ENCODE results near the gene PXDN.
"Not testable (repeated sequence)": the region's sequence is repeated elsewhere in the genome, so short reads cannot be mapped to it uniquely, and the experiment has no call there.

The PXDN gene

GRCh38 chr2:1727101-1727771, 17.1 kb downstream of the PXDN start:
- in situ Hi-C loops (cut with HindIII; ENCODE audit: low sequenced_read_pairs), result no loop called here

DNA sequence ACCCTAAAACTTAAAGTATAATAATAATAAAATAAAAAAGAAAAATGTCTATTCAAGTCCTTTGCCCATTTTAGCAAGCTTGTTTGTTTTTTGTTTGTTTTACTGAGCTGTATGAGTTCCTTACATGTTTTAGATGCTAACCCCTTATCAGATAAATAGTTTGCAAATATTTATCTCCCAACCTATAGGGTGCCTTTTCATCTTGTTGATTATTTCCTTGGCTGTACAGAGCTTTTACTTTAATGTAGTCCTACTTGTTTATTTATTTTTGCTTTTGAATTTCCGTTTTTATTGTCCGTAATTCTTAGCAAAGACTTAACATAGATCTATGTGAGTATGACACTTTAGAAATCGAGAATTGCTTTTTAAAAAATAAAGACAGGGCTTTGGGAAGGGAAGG, 17.8 kb downstream of the PXDN start:
- in situ Hi-C loops (cut with HindIII; ENCODE audit: low sequenced_read_pairs), result no loop called here

GRCh38 chr2:1724351-1724750, 20.0 kb downstream of the PXDN start:
- in situ Hi-C loops (cut with HindIII; ENCODE audit: low sequenced_read_pairs), result not testable (repeated sequence)

DNA sequence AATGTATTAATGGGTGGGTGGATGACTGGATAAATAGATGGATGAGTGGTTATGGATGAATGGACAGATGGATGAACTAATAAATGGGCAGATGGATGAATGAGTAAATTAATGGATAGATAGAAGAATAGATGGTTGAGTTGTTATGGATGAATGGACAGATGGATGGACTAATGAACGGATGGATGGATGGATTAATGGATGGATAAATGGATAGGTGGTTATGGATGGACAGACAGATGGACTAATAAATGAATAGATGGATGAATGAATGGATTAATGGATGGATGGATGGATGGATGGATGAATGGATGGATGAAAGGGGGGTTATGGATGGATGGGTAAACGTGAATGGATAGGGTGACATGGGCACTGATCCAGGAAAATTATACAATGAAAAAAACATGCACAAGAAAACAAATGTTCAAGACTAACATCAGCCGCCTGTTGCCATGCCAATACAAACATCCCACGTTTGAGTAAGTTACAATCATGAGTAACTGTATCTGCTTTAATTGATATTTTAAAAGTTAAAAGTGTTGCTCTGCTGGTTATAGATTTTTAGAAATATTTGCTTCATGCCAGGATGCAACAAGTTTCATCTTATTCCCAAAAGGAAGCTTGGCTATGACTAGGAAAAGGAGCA, 20.8 kb downstream of the PXDN start:
- in situ Hi-C loops (cut with HindIII; ENCODE audit: low sequenced_read_pairs), result no loop called here

- in situ Hi-C loops (cut with HindIII; ENCODE audit: low sequenced_read_pairs), result no loop called here
These were observed 21.6 kb downstream of the PXDN start for GRCh38 chr2:1722692-1723091.

DNA sequence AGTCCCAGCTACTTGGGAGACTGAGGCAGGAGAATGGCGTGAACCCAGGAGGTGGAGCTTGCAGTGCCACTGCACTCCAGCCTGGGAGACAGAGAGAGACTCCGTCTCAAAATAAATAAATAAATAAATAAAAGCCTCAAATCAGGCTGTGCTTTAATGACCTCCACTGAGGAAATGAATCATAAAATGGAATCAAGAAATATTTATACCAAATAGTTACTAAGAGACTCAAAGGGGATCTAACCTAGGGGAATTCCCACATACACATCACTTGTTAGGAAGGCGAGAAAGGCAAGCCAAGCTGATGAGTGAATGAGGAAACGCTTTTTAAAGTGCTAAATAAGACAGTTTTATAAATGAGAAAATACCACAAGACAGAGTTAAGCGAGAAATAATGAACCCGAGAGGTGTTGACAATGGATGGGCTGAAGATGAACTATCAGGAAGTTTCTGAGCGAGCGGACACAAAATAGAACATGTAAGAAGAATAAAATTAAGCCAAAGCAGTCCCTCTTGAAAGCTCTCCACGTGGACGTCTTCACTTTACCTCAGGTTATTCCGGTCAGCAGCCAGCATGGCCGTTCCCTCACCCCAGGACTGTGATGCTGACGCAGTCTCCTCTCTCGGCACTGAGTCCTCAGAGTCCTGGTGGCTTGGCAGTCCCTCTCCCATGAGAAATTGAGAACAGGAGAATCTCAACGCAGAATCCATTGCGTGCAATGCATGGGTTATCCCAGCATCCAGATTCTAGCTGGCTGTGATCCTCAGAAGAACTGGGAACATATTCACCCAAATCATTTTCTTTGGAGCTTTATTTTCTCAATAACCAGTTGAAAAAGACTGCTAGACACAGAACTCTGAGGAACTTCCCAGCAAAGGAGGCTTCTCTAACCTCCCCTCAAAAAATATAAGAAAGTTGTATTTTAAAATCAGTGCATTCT, 22.3 kb downstream of the PXDN start:
- in situ Hi-C loops (cut with HindIII; ENCODE audit: low sequenced_read_pairs), result no loop called here

- in situ Hi-C loops (cut with HindIII; ENCODE audit: low sequenced_read_pairs), result no loop called here
These were observed 25.7 kb downstream of the PXDN start for GRCh38 chr2:1718339-1719220.

DNA sequence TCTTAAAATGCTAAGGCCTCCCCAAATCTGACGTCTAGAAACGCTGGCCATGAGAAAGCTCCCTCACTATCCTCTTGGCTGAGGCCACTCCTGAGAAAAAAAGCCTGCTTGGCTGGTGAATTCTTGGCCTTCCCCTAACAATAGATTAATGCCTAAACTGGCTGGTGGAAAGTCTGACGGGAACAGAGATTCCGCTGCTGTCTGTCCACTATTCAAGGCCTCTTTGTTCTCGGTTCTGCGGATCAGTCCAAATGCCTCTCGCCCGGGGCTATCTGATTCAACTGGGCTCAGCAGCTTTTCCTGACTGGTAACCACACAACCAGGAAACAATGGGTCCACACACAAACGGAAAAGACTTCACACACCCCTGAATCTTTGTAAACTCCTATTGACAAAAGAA, 27.2 kb downstream of the PXDN start:
- in situ Hi-C loops (cut with HindIII; ENCODE audit: low sequenced_read_pairs), result no loop called here

DNA sequence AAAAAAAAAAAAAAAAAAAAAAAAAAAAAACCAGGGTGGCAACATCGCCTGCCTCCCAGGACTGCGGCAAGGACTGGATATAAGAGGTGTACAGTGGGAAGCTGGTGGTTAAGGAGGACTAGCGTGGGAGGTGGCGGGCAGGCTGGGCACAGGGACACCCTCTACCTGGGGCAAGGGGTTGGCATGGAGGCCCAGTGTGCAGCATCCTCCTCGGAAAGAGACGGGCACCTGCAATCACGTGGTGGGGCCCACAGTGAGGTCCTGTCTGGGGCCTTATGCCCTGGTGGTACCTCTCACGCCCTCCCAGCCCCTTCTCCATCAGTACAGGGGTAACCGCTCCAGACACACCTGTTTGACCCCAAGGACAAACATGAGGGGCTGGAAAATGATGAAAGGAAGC, 27.9 kb downstream of the PXDN start:
- in situ Hi-C loops (cut with HindIII; ENCODE audit: low sequenced_read_pairs), result no loop called here

DNA sequence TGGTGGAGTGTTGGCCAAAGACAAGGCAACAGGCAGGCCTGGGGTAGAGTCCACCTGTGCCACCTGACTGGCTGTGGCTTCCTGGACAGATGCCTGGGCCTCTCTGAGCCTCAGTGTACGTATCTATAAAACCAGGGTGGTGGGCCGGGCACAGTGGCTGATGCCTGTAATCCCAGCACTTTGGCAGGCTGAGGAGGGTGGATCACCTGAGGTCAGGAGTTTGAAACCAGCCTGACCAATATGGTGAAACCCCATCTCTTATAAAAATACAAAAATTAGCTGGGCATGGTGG, 28.4 kb downstream of the PXDN start:
- in situ Hi-C loops (cut with HindIII; ENCODE audit: low sequenced_read_pairs), result not testable (repeated sequence)

GRCh38 chr2:1715184-1716013, 28.9 kb downstream of the PXDN start:
- in situ Hi-C loops (cut with HindIII; ENCODE audit: low sequenced_read_pairs), result no loop called here

DNA sequence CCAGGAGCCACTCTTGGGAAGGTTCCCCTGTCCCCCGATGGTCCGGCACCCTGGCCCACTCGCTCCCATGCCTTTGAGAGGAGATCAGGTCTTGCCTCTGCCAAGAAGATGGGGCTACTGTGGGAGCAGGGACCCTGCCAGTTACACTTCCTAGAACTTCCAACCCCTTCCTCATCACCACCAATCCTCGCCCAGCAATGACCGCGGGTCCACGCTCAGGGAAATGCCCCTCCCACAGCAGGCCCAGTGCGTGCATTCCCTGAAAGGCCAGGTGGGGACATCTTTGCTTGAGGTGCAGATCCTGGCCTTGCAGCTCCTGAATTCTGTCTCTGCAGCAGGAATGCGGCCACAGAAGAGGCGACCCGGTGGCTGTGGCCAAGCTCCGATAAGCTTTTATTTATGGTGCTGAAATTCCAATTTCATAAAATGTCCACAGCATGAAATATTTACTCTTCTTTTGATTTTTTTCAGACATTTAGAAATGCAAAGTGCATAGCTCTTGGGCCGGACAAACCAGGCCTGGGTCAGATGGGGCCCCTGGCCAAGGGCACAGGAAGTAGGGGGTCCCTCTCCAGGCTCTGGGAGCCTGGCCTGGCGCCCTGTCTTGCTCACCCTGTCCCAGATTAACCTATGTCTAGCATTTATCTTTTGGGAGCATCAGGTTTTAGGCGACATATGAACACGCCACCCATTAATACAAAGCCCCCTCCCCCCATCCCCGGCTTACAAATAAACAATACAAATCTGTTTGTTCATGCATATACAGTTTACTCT, 29.8 kb downstream of the PXDN start:
- in situ Hi-C loops (cut with HindIII; ENCODE audit: low sequenced_read_pairs), result loop anchor here (5.0 kb wide), 1 partner anchor 38 kb away; no protein-coding TSS in a partner anchor

DNA sequence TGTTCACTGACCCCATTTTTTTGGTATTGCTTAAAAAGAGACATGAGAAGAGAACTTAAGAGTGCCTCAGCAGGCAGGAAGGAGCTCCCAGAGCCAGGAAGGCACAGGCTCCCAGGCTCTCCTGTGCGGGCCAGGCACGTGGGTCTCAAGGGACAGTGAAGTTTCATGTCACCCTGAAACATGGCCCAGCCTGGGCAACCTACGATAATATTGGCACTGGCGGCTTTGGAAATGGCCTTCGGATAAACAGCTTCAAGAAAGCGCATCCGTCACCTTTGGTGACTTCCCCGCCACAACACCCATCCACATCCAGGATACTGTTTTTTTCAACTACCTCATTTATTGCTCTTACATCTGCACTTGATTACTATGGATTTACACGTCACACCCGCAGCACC, 30.5 kb downstream of the PXDN start:
- in situ Hi-C loops (cut with HindIII; ENCODE audit: low sequenced_read_pairs), result loop anchor here (5.0 kb wide), 1 partner anchor 38 kb away; no protein-coding TSS in a partner anchor

GRCh38 chr2:1713142-1713838, 31.0 kb downstream of the PXDN start:
- in situ Hi-C loops (cut with HindIII; ENCODE audit: low sequenced_read_pairs), result loop anchor here (5.0 kb wide), 1 partner anchor 39 kb away; no protein-coding TSS in a partner anchor

- in situ Hi-C loops (cut with HindIII; ENCODE audit: low sequenced_read_pairs), result loop anchor here (5.0 kb wide), 1 partner anchor 42 kb away; no protein-coding TSS in a partner anchor
These were observed 34.3 kb downstream of the PXDN start for GRCh38 chr2:1709946-1710560.

- in situ Hi-C loops (cut with HindIII; ENCODE audit: low sequenced_read_pairs), result no loop called here
These were observed 35.0 kb downstream of the PXDN start for GRCh38 chr2:1709335-1709605.

DNA sequence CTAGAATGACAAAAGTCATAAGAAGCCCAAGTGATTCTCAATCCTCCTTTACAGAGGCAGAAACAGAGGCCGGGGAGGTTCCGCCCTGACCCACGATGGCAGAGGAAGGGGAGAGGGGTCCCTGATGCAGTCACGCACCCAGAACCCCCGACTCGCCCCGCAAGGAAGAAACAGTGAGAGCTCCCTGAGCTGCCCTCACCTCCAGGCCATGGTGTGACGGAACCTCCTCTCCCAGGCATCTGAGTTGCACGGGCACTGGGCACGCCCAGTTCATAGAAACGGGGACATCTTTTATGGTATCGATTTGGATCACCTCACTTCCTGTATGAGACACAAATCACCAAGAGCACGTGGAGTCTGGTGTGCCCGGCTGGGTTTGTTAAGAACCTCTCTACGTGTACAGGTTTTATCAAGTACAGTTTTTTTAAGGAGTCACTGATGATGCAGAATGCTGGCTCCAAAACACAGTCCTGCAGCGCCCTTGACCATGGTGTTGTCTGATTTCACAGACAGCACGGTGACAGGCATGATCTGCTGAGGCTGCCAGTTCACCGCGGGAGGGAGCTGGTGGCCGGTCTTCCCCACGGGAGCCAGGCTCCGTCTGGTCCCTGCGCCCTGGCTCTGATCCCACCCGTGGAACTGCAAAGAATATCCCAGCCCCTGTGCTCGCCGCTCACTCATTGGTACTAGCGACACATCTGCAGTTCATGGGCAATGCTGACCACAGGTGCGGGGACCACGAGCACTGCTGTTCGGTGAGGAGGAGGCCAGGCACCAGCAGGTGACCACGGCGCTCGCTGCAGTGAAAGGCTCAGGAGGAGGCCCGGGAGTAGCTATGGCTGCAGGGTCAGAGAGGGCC, 35.6 kb downstream of the PXDN start:
- in situ Hi-C loops (cut with HindIII; ENCODE audit: low sequenced_read_pairs), result no loop called here
